HG03139 (cell line): ENCODE data around the gene RCAN1.
"Not testable (repeated sequence)": the region's sequence is repeated elsewhere in the genome, so short reads cannot be mapped to it uniquely, and the experiment has no call there.

Source experiments
- ATAC-seq: cut with Tn5 transposase; IDR thresholded peaks from one replicate; pipeline ENCODE4 v1.9.1; 2021; ENCODE audit not compliant: unreplicated experiment

Gene RCAN1

GRCh38 chr21:34519016-34519415 lies 95.9 kb downstream of the RCAN1 start:
- no peak for ATAC-seq

GRCh38 chr21:34518301-34518700 lies 96.6 kb downstream of the RCAN1 start:
- no peak for ATAC-seq

GRCh38 chr21:34517491-34518245 lies 97.2 kb downstream of the RCAN1 start:
- ATAC-seq: no peak

- ATAC-seq: no peak
These were observed 97.9 kb downstream of the RCAN1 start for GRCh38 chr21:34517039-34517438.

- no peak for ATAC-seq
These were observed 100.3 kb downstream of the RCAN1 start for GRCh38 chr21:34514576-34515115.

- no peak for ATAC-seq
These were observed 101.7 kb downstream of the RCAN1 start for GRCh38 chr21:34513129-34513675.

- ATAC-seq: no peak
These were observed 103.0 kb downstream of the RCAN1 start, which contains the start of gene KCNE1 for GRCh38 chr21:34511787-34512455. KCNE1 (minus strand) TSS chr21:34512210; CDS start chr21:34449634, 62,576 bp downstream.

- no peak for ATAC-seq
These were observed 103.7 kb downstream of the RCAN1 start for GRCh38 chr21:34511181-34511580.

GRCh38 chr21:34510148-34511142 lies 104.5 kb downstream of the RCAN1 start:
- ATAC-seq: no peak

GRCh38 chr21:34509151-34509550 lies 105.8 kb downstream of the RCAN1 start:
- no peak for ATAC-seq

GRCh38 chr21:34504595-34504994 lies 110.3 kb downstream of the RCAN1 start:
- ATAC-seq: no peak

- no peak for ATAC-seq
These were observed 112.3 kb downstream of the RCAN1 start for GRCh38 chr21:34502480-34503106.

- ATAC-seq: no peak
These were observed 113.2 kb downstream of the RCAN1 start for GRCh38 chr21:34501716-34502115.

- no peak for ATAC-seq
These were observed 114.7 kb downstream of the RCAN1 start for GRCh38 chr21:34500191-34500590.

GRCh38 chr21:34499116-34499515 lies 115.8 kb downstream of the RCAN1 start:
- no peak for ATAC-seq

- ATAC-seq: no peak
These were observed 116.3 kb downstream of the RCAN1 start for GRCh38 chr21:34498623-34499022.

GRCh38 chr21:34483854-34484253 lies 131.1 kb downstream of the RCAN1 start:
- not testable (repeated sequence) for ATAC-seq

- not testable (repeated sequence) for ATAC-seq
These were observed 131.5 kb downstream of the RCAN1 start for GRCh38 chr21:34483435-34483834.

GRCh38 chr21:34467333-34467732 lies 147.6 kb downstream of the RCAN1 start:
- not testable (repeated sequence) for ATAC-seq
